RWPE2 (cell line): ENCODE results near the gene ADPRM.

Source experiments
- ATAC-seq: fragments of 200-7000 bp; cut with Tn5 transposase; 3 replicates; pipeline ENCODE4 v1.9.1; 2021; ENCODE audit warnings: low read depth
- DNase-seq: peaks from one replicate; pipeline ENCODE4 v3.0.0-alpha.2; 2020; ENCODE audit warnings: low spot score
- H3K27ac ChIP-seq: fragments of 450-650 bp; 2 replicates; pipeline ENCODE4 v1.5.1; 2017; ENCODE audit warnings: mild to moderate bottlenecking; ENCODE audit not compliant: poor library complexity, severe bottlenecking
- H3K27me3 ChIP-seq: fragments of 250-450 bp; sonication (Bioruptor Pico); 2 replicates; pipeline ENCODE4 v1.5.1; 2021; ENCODE audit warnings: mild to moderate bottlenecking, moderate library complexity; ENCODE audit not compliant: insufficient read depth, poor library complexity, severe bottlenecking
- H3K36me3 ChIP-seq: fragments of 250-450 bp; sonication (Bioruptor Pico); 2 replicates; pipeline ENCODE4 v1.5.1; 2020; ENCODE audit warnings: low read depth, mild to moderate bottlenecking, moderate library complexity
- H3K4me1 ChIP-seq: fragments of 250-450 bp; sonication (Bioruptor Pico); 2 replicates; pipeline ENCODE4 v1.5.1; 2021; ENCODE audit warnings: mild to moderate bottlenecking, moderate library complexity; ENCODE audit not compliant: insufficient read depth, poor library complexity, severe bottlenecking
- H3K4me3 ChIP-seq: fragments of 250-450 bp; sonication (Bioruptor Pico); 2 replicates; pipeline ENCODE4 v1.5.1; 2021; ENCODE audit warnings: mild to moderate bottlenecking, moderate library complexity; ENCODE audit not compliant: severe bottlenecking
- H3K9me3 ChIP-seq: fragments of 250-450 bp; sonication (Bioruptor Pico); 2 replicates; pipeline ENCODE4 v1.5.1; 2021; ENCODE audit warnings: mild to moderate bottlenecking, moderate library complexity; ENCODE audit not compliant: severe bottlenecking
- TF ChIP-seq, protein P1 (sequence below): fragments of 450-650 bp; IDR thresholded peaks from one replicate; pipeline ENCODE4 v1.5.1; 2017; ENCODE audit warnings: mild to moderate bottlenecking, moderate library complexity; ENCODE audit not compliant: poor library complexity, severe bottlenecking

Gene ADPRM

DNA sequence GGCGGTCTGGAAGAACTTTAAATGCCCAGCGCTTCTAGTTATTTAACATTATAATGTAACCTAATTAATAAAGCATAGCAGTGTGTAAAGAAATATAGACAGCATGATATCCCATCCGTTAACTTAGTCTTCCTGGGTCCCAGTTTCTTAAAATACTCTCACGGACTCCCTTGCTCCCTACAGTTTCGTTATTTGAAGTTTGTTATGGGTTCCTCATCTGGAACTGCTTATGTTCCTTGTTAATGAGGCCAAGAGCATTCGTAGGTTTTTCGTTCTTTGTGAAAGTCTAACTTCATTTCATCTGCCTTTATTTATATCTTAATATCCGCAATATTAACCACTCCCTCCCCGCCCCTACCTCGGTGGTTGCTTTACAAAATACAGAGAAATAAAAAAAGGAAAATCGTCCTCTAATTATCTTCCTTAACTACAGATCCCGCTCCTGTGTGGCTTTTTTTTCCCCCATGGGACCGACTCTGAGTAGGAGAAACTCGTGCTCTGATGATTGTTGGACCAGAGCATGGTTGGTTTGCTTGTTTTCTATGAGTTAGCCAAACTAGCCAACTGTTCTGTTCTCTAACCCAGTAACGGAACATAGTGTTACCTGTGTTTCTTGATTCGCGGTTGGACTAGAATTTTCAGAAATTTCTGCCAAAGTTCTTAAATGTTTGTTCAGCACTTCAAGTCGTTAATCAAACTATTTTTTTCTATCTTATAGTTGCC lies 863 bp downstream of the ADPRM start:
- peaks cover 25% of the 10 kb centered on the region for H3K36me3 ChIP-seq
- ATAC-seq: no peak
- peaks cover 5% of the 10 kb centered on the region for H3K4me1 ChIP-seq
- H3K4me3 ChIP-seq: peak overlapping the region; percentile 77
- DNase-seq: no peak
- TF ChIP-seq, protein P1, sequence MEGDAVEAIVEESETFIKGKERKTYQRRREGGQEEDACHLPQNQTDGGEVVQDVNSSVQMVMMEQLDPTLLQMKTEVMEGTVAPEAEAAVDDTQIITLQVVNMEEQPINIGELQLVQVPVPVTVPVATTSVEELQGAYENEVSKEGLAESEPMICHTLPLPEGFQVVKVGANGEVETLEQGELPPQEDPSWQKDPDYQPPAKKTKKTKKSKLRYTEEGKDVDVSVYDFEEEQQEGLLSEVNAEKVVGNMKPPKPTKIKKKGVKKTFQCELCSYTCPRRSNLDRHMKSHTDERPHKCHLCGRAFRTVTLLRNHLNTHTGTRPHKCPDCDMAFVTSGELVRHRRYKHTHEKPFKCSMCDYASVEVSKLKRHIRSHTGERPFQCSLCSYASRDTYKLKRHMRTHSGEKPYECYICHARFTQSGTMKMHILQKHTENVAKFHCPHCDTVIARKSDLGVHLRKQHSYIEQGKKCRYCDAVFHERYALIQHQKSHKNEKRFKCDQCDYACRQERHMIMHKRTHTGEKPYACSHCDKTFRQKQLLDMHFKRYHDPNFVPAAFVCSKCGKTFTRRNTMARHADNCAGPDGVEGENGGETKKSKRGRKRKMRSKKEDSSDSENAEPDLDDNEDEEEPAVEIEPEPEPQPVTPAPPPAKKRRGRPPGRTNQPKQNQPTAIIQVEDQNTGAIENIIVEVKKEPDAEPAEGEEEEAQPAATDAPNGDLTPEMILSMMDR: no peak
- H3K27ac ChIP-seq: peak overlapping the region; percentile 85
- no peaks in the 10 kb centered on the region for H3K9me3 ChIP-seq
- no peaks in the 10 kb centered on the region for H3K27me3 ChIP-seq

DNA sequence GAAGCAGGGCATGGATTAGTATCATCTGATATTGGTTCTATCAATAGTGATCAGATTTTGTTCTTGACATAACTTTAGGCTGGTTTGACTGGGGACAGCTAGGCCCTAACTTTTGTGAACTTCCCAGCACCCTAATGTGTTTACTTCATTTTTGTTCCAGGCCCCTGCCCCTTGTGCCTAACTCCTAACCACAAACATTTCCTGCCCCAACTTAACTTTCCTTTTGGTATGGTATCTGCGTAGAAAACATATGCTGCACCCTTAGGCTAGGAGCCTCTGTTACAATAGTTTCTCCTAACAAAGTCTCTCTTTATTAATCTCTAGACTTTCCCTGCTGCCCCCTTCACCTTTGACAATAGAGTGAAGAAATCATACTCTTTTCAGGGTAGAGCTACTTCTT lies 2.5 kb downstream of the ADPRM start:
- no peak overlapping the region for H3K27ac ChIP-seq

DNA sequence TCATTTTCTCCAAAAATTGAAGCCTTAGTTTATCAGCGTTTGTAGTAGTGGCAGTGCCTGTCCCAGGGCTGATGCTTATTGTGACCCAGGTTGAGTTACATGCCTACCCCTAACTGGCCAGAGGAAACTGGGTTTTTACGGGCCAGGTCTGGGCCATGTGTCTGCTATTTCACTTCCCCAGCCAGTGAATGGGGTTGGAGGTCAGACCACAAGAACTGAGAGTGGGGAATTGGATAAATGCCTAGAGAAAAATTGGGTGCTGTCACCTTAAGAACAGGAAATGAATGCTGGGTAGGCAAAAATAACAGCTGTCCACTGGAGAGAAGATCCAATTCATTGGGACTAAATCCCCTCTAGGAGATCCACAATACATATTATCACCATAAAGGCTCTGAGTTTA lies 5.2 kb downstream of the ADPRM start:
- TF ChIP-seq, protein P1: no peak
- ATAC-seq (no peak), DNase-seq (no peak)
- no peak overlapping the region for H3K27ac ChIP-seq
- H3K4me1 ChIP-seq: peaks cover 5% of the 10 kb centered on the region
- peaks cover 29% of the 10 kb centered on the region for H3K36me3 ChIP-seq
- no peaks in the 10 kb centered on the region for H3K9me3 ChIP-seq
- H3K4me3 ChIP-seq: no peak overlapping the region
- no peaks in the 10 kb centered on the region for H3K27me3 ChIP-seq

More for the DNA sequence above, 2.5 kb downstream of the ADPRM start:
- ATAC-seq (no peak), DNase-seq (no peak)
- Histone ChIP-seq H3K36me3 (peaks cover 11% of the 10 kb centered on the region), H3K27me3 (no peaks in the 10 kb centered on the region), H3K4me1 (peaks cover 5% of the 10 kb centered on the region), H3K9me3 (no peaks in the 10 kb centered on the region), H3K4me3 (no peak overlapping the region)
- TF ChIP-seq, protein P1: no peak

DNA sequence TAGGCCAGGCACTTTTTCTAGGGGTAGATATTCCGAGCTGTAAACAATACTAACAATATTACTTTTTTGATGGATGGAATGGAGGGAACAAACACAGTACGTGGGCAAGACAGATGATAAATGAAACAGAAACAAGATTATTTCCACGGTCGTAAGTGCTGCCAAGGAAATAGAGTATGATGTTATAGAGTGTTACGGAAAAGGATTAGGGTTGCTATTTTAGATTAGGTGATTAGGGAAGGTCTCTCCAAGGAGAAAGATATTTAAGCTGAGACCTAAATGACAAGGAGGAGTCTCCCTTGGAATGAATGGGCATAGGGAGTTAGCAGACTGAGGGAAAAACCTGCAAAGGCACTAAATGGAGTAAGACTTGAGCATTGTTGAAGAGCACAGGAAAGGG lies 8.3 kb downstream of the ADPRM start:
- Histone ChIP-seq H3K27ac (no peak overlapping the region), H3K4me3 (no peak overlapping the region), H3K4me1 (no peaks in the 10 kb centered on the region), H3K9me3 (no peaks in the 10 kb centered on the region), H3K36me3 (peaks cover 56% of the 10 kb centered on the region), H3K27me3 (no peaks in the 10 kb centered on the region)
- TF ChIP-seq, protein P1: no peak
- no peak for DNase-seq
- ATAC-seq: no peak

DNA sequence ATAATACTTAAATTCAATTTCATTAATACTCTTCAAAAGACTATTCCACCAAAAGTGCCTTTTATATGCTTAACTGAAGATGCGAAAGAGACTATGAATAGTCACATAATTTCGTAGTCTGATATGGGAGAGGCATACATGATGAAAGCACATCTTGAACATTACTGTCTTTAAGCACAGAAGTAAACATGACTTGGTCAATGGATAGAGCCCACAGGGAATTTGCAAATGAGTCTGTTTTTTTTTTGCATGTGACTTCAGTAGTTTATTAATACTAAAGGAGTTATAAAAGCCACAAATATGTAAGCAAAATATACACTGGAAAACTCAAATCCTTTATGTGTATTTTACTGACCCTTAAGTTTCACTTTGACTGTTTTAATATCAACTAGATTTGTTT lies 15.9 kb downstream of the ADPRM start:
- TF ChIP-seq, protein P1: no peak
- Histone ChIP-seq H3K9me3 (no peaks in the 10 kb centered on the region), H3K4me3 (no peak overlapping the region), H3K27me3 (no peaks in the 10 kb centered on the region), H3K36me3 (peaks cover 42% of the 10 kb centered on the region), H3K27ac (no peak overlapping the region), H3K4me1 (no peaks in the 10 kb centered on the region)
- ATAC-seq: no peak
- no peak for DNase-seq
